Endothelial cell of hepatic sinusoid (primary cell): ENCODE measurements around the gene RAD51B.
"Not testable (repeated sequence)": the region's sequence is repeated elsewhere in the genome, so short reads cannot be mapped to it uniquely, and the experiment has no call there.

ENCODE experiments used
- in situ Hi-C: cut with HindIII; loops from 2 replicates; pipeline ENCODE4 v1.10.0; 2017; ENCODE audit warnings: low sequenced_read_pairs

The RAD51B gene

DNA sequence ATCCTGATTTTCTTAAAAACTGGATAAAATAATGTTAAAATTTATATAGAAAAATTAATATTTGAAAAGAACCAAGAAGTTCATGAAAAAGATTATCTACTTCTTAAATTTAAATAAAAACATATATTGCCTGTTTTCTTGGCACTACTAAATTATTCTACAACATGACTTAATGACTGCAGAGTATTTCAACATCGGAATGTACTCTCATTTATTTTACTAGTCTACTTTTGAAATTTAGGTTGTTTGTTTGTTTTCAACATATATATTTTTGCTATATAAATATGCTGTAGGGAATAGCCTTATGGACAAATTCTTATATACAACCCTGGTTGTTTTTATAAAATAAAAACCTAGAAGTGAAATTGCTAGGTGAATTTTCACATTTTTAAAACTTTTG is 231.6 kb downstream of the RAD51B start:
- in situ Hi-C loops: no loop called here

DNA sequence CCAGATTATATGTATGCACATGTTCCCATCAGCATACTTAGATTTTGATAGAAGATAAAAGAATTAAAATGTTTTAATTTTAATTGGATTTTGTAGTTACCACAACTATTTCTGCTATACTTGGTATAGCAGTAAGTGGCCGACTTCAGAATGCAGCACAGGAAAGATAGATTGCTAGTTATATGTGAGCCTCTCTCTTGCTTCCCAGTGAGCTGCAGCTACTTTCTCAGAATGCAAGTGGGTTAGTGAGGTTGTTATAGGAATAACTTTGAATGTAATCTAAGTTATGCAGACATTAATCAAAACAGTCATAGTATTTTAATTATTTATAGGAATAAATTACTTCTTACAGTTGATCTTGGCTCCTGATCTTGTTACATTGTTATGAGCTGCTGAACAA is 240.6 kb downstream of the RAD51B start:
- in situ Hi-C loops: no loop called here

DNA sequence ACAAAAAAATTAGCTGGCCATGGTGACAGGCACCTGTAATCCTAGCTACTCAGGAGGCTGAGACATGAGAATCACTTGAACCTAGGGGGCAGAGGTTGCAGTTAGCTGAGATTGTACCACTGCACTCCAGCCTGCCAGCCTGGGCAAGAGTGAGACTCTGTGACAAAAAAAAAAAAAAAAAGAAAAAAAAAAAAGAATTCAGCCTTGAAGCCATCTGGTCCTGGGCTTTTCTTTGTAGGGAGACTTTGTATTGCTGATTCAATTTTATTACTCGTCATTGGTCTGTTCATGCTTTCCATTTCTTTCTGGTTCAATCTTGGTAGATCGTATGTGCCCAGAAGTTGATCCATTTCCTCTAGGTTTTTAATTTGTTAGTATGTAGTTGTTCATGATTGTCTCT is 243.1 kb downstream of the RAD51B start:
- in situ Hi-C loops: no loop called here

DNA sequence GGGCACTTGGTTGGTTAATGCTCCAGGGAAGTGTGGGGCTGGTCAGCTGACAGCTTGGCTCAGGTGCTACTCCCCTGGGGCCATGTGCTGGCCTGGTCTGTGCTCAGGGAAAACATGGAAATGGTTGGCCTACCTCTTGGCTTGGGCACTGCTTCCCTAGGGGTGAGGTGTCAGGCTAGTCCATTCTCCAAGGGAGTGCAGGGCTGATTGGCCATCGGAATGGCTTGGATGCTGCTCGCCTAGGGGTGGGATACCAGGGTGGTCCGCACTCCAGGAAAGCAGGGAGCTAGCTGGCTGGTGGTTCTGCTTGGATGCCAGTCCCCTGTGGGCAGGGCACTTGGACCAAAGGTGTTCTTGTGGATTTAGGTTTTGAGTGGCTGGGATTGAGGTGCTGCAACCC is 245.7 kb downstream of the RAD51B start:
- in situ Hi-C loops: no loop called here

DNA sequence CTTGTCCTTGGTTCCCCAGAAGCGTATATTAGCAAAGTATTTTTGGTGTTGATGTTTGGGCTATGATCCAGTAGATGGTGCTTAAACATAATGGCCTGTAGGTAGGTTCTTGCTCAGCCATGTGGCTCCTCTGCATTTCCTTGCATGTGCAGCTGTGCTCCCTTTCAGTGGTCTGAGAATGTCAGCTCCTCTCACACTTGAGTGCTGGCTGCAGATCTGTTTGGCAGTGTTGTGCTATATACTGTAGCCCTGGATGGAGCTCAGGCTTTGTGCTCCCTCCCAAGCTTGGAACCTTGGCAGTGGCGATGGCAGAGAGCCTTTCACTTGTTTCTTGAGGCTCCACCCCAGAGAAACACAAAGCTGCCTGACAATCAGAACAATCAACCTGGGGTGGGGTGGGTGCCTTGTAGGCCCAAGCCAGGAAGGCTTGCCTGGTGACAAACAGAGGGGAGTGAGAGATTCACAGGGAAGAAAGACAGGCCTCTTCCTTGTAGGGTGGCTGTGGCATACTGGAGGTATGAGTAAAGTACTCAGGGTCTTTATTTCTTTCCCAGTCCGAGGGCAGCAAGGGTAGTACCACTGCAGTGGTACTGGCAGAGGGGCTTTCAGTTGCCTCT is 255.3 kb downstream of the RAD51B start:
- in situ Hi-C loops: no loop called here

DNA sequence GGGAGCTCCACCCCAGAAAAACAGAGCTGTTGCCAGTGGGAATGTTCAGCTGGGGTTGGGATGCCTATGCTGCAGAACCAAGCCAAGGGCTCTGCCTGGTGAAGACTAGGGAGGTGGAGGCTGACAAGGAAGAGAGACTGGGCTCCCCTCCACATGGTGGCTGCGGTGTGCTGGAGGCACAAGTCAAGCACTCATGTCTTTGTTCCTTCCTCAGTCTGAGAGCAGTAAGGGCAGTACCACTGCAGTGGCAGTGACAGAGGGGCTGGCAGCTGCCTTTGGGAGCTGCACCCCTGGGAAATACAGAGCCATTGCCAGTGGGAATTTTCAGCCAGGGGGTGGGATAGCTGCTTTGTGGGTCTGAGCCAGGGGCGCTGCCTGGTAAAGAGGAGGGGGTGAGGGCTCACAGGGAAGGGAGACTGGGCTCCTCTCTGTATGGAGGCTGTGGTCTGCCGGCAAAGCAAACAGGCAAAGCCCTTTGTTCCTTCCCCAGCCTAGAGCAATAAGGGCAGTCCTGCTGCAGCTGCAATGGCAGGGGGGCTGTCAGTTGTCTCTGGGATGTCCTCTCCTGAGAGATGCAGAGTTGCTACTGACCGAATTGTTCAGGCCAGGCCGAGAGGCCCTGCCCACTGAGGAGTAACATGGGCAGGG is 255.9 kb downstream of the RAD51B start:
- in situ Hi-C loops: no loop called here

DNA sequence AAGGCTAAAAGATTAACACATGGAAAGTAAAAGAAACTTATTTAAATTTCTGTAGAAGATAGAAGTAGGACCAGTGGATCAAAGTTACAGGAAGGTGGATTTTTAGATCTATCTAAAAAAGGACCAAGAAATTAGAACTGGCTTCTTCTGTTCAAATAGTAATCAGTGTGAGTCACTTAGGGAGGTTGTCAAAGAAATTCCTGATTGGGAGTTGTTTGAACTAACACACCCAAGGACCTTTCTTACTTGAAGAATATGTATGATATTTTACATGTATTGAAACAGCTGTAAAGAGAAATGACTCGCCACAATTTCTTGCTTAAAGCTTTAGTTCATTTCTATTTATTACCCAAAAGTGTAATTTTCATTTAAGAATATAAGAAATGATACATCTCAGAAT is 256.9 kb downstream of the RAD51B start:
- in situ Hi-C loops: no loop called here

DNA sequence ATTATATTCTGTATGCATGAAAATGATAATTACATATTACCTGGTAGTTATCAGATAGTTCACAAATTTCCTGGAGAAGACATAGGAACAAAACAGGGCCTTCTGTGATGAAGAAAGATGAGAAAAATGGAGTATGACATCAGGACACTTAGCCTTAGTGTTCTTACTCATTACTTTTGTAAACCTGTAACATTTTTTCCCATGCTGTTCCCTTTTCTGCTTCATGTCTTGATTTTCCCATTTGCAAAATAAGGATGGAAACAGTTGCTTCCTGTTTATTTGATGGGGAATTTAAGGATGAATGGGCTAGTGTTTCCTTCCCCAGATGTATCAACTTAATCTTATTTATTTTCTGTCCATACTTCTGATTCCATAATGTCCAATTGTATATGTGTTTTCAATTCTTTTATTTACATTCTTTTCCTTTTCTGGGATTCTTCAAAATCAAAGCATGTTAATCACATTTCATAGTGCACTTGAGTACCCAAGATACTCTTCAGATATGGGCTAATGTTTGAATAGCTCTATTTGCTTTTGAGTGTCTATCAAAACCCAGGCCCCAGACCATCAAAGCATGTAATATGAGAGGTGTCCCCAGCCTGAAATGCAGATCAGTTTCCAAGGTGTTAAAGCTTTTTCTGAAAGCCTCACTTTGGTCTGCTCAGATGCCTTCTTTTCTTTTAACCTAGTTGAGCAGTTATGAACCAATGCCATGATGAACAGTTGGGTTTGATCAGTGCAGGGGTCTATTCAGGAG is 260.5 kb downstream of the RAD51B start:
- in situ Hi-C loops: no loop called here

DNA sequence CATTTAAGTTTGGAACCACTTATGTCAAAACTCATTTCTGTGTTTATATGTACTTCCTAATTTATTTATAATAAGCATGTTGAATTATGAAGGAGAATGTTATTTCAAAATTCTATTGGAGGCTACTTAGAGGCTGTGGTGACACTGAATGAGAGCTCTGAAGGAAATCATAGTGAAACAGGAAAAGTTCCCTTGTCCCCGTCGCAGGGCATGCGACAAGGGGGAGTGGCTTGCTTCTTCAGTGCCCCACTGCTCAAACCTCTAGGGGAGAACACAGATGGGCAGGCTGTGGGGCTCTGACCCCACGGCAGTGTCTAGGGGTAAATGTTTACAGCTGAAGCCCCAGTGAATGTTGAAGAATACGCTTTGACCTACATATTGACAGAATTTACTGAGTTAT is 261.9 kb downstream of the RAD51B start:
- in situ Hi-C loops: no loop called here

DNA sequence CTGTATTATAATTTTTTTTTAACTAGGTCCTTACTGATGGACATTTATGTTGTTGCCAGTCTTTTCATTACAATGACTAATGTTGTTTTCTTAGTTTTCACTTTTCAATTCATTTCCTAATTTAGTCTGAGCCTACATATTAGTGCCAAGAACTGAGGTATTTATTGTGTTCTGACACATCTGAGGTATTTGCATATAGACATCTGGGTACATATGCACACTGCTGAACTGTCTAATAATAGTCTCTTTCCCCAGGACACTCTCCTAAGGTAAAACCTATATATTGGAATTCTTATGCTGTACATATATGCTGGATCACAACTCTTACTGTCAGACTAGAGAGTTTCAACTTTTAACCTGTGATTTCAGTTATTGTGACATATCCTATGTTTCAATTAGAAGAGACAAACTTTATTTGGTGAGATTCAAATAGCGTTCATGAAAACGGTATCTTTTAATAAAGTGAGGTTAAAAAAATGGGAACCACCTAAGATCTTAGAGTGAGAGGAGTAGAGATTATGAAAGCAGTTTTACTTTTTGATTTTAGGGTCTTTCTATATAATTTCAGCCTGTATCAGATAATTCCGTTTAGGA is 263.2 kb downstream of the RAD51B start:
- in situ Hi-C loops: no loop called here

DNA sequence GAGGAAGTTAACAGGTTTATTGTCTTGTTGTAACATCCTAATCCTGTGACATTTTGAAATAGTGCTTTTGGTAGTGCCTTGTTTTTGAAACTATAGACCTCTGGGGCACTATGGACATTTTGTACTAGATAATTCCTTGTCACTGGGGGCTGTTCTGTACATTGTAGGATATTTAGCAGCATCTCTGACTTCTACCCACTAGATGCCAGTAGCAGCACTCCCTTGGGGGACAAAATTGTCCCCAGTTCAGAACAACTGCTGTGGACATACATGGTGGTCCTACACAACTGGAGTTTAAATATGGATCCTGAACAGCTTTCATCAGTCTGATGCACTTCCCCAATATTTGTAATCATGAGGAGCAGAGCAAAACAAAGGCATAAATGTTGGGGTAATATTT is 264.7 kb downstream of the RAD51B start:
- in situ Hi-C loops: no loop called here

DNA sequence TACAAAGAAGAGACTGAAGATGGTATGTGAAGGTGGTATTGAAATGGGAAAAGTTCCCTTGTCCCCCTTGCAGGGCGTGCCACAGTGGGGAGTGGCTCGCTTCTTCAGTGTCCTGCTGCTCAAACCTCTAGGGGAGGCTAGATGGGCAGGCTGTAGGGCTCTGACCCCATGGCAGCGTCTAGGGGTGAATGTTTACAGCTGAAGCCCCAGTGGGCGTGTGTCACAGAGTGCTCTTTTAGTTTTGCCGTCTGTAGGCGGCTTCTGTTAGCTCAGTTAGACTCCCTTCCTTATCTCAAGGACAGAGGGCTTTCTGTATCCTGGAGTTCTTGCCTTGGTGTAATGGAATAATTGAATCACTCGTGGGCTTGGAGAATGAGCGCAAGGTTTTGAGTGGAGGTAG is 266.2 kb downstream of the RAD51B start:
- in situ Hi-C loops: no loop called here

DNA sequence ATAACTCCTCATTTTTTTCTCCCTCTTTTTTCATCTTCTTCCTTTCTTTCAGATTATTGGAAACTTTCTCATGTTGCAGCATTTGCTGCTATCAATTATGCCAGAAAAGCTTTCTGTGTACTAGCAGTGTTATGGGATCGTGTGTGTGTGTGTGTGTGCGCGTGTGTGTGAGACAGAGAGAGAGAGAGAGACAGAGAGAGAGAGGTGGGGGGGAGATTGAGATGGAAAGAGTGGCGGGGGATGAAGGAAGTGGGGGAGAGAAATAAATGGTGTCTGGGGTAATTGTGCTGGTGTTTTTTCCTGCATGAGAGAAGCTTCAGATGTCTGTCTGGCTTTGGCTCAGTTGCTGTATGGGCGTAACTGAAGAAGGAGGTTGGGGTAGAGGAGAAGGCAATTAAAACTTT is 268.9 kb downstream of the RAD51B start:
- in situ Hi-C loops: no loop called here

DNA sequence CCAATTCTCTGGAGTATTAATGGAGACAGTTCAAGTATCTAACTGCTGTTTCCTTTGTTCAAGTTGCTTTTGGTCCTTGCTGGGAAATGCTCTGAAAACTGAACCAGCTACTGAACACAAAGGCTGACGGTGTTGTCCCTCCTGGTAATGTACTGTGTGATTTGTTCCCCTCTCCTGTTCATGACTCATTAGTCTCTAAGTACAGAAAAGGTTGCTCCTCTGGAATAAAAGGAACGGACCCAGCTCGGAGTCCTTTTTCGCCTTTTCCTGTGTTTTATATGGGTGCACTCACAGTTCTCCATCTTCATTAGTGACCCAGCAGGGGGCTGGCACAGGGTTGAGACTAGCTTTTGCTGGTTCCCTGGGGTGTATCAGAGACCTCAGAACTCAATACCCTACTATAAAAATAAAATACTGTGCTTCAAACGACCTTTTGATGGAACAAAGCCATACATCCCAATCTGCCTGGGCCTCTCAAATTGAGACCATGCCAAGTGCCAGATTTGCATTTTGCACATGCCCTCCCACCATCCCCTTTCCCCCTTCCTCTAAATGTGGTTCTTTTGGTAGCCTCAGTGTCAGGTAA is 269.7 kb downstream of the RAD51B start:
- in situ Hi-C loops: no loop called here

DNA sequence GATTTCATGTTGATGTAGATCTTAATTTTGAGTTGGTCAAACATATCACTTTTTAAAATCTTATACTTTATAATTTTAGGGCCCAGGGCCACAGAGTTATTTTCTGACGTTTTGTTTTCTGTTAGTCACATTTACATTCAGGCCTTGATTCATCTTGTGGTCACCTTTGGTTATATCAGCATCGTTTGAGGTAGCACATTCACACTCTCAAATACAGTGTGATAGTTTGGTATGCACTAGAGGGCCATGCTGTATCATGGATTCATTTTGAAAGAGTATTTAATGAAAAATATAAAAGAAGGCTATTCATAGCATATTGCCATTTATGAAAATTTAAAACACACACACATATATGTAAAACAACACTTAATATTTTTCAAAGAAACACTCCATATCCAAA is 274.6 kb downstream of the RAD51B start:
- in situ Hi-C loops: no loop called here

DNA sequence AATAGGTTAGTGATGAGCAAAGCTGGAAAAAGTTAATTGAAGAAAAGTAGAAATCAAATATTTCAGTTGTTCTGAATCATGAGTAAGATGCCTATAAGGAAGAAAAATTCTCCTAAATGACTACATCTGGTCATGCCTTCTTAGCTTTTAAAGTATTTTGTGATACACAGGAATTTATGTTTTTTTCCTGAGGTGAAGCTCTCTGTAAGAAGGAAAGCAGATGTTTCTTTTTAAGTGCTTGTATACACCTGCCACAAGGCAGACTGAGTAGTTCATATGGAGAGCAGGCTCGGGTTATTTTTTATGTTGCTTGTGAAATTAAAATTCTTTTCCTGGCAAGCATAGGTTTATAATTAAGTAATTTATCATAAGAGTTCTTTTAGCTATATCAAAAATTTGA is 275.2 kb downstream of the RAD51B start:
- in situ Hi-C loops: no loop called here

DNA sequence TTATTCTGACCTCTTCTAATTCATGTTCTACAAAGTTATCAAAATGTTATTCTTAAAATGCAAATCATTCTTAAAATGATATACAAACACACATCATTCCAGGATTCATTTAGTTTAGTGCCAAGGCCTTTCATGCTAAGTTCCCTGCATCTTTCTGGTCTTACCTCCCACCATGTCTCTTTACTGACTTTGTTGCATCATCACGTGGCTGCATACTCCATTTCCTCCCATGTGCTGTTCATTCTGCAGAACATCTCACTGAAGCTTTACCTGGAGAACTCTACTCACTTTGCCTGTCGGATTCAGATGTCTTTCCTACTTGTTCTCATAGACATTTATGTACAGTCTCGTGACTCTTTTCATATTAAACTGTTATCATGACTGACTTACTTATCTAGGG is 278.1 kb downstream of the RAD51B start:
- in situ Hi-C loops: no loop called here

DNA sequence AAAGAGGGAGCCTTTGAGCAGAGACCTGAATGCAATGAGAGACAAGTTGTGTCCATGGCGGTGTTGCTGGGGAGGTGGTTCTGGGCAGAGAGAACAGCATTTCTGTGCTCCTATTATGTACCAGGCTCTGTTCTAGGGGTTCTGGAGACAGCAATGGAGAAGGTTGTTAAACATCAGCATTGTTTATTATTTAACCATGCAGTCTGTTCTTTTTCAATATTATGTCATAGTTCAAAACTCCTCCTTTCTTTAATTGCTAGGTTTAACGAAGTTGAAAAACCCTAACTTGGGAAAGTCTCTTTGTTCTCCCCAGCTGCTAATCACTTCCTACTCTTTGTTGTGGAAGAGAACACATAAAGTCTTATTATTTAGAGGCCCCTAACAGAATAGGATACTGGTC is 279.3 kb downstream of the RAD51B start:
- in situ Hi-C loops: no loop called here

DNA sequence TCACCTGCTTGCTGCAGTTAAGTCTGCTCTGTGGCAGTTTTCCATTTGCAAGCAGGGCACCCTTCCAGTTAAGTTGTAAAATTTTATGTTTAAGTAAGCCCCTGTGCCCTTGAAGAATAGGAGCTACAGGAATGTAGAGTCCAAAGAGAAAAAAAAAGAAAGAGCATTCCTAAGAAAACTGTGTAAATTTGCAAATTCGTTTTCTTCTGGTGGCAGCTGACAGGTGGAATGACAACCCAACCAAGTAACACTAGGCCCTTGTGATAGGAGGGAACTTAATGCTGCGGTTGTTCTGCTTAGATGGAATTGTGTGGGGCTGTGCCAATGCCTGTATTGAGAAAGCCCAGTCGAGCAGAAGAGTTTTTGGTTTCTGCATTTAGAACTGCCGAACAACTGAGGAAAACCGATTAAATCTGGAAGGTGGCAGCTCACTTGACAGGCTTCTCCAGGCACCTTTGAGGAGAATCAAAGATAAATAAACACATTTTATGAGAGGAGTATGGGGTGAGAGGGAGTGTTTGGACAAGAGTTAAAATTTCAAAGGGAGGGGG is 280.0 kb downstream of the RAD51B start:
- in situ Hi-C loops: no loop called here

DNA sequence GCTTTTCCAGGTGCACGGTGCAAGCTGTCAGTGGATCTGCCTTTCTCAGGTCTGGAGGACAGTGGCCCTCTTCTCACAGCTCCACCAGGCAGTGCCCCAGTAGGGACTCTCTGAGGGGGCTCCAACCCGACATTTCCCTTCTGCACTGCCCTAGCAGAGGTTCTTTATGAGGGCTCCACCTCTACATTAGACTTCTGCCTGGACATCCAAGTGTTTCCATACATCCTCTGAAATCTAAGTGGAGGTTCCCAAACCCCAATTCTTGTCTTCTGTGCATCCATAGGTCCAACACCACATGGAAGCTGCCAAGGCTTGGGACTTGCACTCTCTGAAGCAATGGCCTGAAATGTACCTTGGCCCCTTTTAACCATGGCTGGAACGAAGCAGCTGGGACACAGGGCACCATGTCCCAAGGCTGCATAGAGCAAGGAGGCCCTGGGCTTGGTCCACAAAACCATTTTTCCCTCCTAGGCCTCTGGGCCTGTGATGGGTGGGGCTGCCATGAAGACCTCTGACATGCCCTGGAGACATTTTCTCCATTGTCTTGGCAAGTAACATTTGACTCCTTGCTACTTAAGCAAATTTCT is 282.2 kb downstream of the RAD51B start:
- in situ Hi-C loops: not testable (repeated sequence)

DNA sequence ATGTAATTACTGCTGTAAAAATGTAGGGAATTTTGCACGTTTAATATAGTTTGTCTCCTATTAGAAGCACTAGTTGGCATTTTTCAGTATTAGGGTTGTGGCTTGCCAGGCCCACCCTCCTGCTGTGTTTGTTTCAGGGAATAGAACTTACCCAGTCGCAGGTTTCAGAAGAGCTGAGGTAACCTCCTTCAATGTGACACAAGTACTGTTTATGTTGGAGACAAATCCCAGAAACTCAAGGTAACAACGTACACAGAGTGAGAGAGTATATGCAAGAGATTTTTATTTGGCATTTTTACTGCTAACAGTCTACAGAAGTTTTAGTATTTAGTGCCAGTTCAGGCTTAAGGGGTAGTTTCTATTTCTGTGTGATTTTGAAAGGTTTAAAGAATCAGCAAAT is 284.3 kb downstream of the RAD51B start:
- in situ Hi-C loops: no loop called here
